B cell (primary cell): ENCODE data around the gene OS9. TPM values are rescaled to one million over a fixed set of nuclear protein-coding genes. Genes with fewer than 3 reads are reported as not detected.

Source experiments
- ATAC-seq: fragments of 200-7000 bp; cut with Tn5 transposase; one replicate; pipeline ENCODE4 v1.10.0; 2021; ENCODE audit warnings: low read depth, mild to moderate bottlenecking, moderate number of reproducible peaks, moderate library complexity
- CTCF ChIA-PET: fragments of 350-600 bp; sonication (Branson Sonifier 250); formaldehyde crosslinking; loops from one replicate; lab custom pipeline; 2021; ENCODE audit warnings: antibody characterized with exemption, inconsistent platforms; lab: Charles Lee
- POLR2A ChIA-PET: fragments of 350-600 bp; sonication (Branson Sonifier 250); formaldehyde crosslinking; loops from one replicate; lab custom pipeline; 2021; ENCODE audit warnings: antibody characterized with exemption; lab: Charles Lee
- DNase-seq: peaks from one replicate; pipeline ENCODE4 v3.0.0; 2013
- H2AFZ ChIP-seq: 2 replicates; pipeline ENCODE4 v1.6.1; 2012; ENCODE audit warnings: mild to moderate bottlenecking, low read depth, low read length; ENCODE audit not compliant: insufficient read depth, poor library complexity, severe bottlenecking
- H3K27ac ChIP-seq, 2 donors: 1 replicate in 1 of 2; 2 replicates in 1 of 2; pipeline ENCODE4 v1.5.1; 2012 to 2013; ENCODE audit warnings: low read length in 2 of 2, mild to moderate bottlenecking in 2 of 2, moderate library complexity in 1 of 2
- H3K27me3 ChIP-seq, 4 experiments: fragments of 200-600 bp in 1 of 4; sonication (generic) in 1 of 4; replicated peaks in 1 of 4; 1 replicate in 2 of 4; 2 replicates in 2 of 4; pipeline versions ENCODE4 v1.6.1 to v1.7.0; 2013 to 2016; ENCODE audit warnings: low read length in 3 of 4, mild to moderate bottlenecking in 2 of 4, mixed read lengths in 1 of 4, moderate library complexity in 1 of 4; ENCODE audit not compliant: insufficient read depth in 4 of 4, control insufficient read depth in 3 of 4; ENCODE audit errors: control extremely low read depth in 1 of 4
- H3K36me3 ChIP-seq, 2 experiments: replicated peaks in 1 of 2; 1 replicate in 1 of 2; 2 replicates in 1 of 2; pipeline versions ENCODE4 v1.6.1 to v1.7.1; 2013; ENCODE audit warnings: low read length in 1 of 2; ENCODE audit not compliant: insufficient read depth in 2 of 2, control insufficient read depth in 1 of 2; ENCODE audit errors: control extremely low read depth in 1 of 2, extremely low read depth in 1 of 2
- H3K4me1 ChIP-seq, 2 donors: fragments of 200-600 bp in 1 of 2; sonication (generic) in 1 of 2; 1 replicate in 1 of 2; 2 replicates in 1 of 2; pipeline versions ENCODE4 v1.5.1 to v1.6.1; 2013 to 2017; ENCODE audit warnings: low read length in 2 of 2; ENCODE audit not compliant: control insufficient read depth in 2 of 2, insufficient read depth in 2 of 2
- H3K4me2 ChIP-seq: replicated peaks from 2 replicates; pipeline ENCODE3; 2012; ENCODE audit warnings: mild to moderate bottlenecking, low read depth, low read length; ENCODE audit not compliant: poor library complexity, severe bottlenecking
- H3K4me3 ChIP-seq, 5 experiments: fragments of 200-600 bp in 1 of 5; sonication (generic) in 1 of 5; 1 replicate in 3 of 5; 2 replicates in 2 of 5; pipeline versions ENCODE4 v1.5.1 to v1.7.0; 2011 to 2016; ENCODE audit warnings: low read length in 4 of 5, mild to moderate bottlenecking in 4 of 5, low read depth in 2 of 5, control low read depth in 1 of 5, moderate library complexity in 1 of 5; ENCODE audit not compliant: insufficient read depth in 1 of 5; ENCODE audit errors: control extremely low read depth in 1 of 5, extremely low read depth in 1 of 5
- H3K79me2 ChIP-seq: fragments of 200-600 bp; sonication (generic); one replicate; pipeline ENCODE4 v1.6.0; 2016; ENCODE audit warnings: low read length; ENCODE audit not compliant: control insufficient read depth, insufficient read depth
- H3K9ac ChIP-seq: fragments of 200-600 bp; sonication (generic); 2 replicates; pipeline ENCODE4 v1.6.1; 2017; ENCODE audit warnings: mild to moderate bottlenecking, low read length, moderate library complexity
- H3K9me3 ChIP-seq, 3 donors: one replicate each; pipeline versions ENCODE4 v1.6.1 to v1.7.1; 2013; ENCODE audit warnings: low read length in 2 of 3; ENCODE audit not compliant: control insufficient read depth in 2 of 3, insufficient read depth in 1 of 3; ENCODE audit errors: control extremely low read depth in 1 of 3
- H4K20me1 ChIP-seq: 2 replicates; pipeline ENCODE4 v1.6.0; 2012; ENCODE audit warnings: mild to moderate bottlenecking, low read length; ENCODE audit not compliant: insufficient read depth, control insufficient read depth, poor library complexity, severe bottlenecking
- H3K27ac Mint-ChIP-seq: one replicate; pipeline ENCODE4 v1.8.0; 2021; ENCODE audit warnings: mixed read lengths
- H3K27me3 Mint-ChIP-seq: one replicate; pipeline ENCODE4 v1.8.0; 2021; ENCODE audit warnings: mixed read lengths
- H3K4me1 Mint-ChIP-seq: one replicate; pipeline ENCODE4 v1.8.0; 2021; ENCODE audit warnings: mixed read lengths
- H3K4me3 Mint-ChIP-seq: one replicate; pipeline ENCODE4 v1.8.0; 2021; ENCODE audit warnings: mixed read lengths
- H3K9me3 Mint-ChIP-seq: one replicate; pipeline ENCODE4 v1.8.0; 2022; ENCODE audit warnings: mixed read lengths; ENCODE audit not compliant: insufficient read depth
- EZH2 ChIP-seq: IDR thresholded peaks from 2 replicates; pipeline ENCODE4 v1.6.1; 2012; ENCODE audit warnings: borderline replicate concordance, low read depth, mild to moderate bottlenecking, moderate library complexity, low read length; ENCODE audit not compliant: insufficient read depth, poor library complexity, severe bottlenecking
- WGBS: methylation state at CpG from one replicate; pipeline ENCODE4 v1.1.5; 2013; ENCODE audit warnings: missing lambda C conversion rate; ENCODE audit not compliant: insufficient coverage; 5-methylcytosine and 5-hydroxymethylcytosine counted together
- intact Hi-C: fragments of 100-400 bp; cut with micrococcal nuclease; formaldehyde crosslinking; loops from one replicate; pipeline ENCODE4 v1.10.0; 2022
- polyA plus RNA-seq: library from polyadenylated mRNA; depleted of rRNA; stranded (reverse); fragments of >200 nt; gene quantifications from 2 replicates; pipeline ENCODE4 v1.2.3, GENCODE V29; 2012
- total RNA-seq, 2 donors: library from RNA; stranded (reverse); fragments of 120-200 nt in 1 of 2; gene quantifications; 1 replicate in 1 of 2; 2 replicates in 1 of 2; pipeline versions ENCODE4 v1.2.3 to v1.2.4, GENCODE V29; 2013 to 2022
- TF ChIP-seq, protein P1 (sequence below): fragments of 200-600 bp; IDR thresholded peaks from one replicate; pipeline ENCODE4 v1.8.0; 2022; ENCODE audit warnings: antibody characterized with exemption, mild to moderate bottlenecking

The OS9 gene
- total and polyA plus RNA-seq, 2 donors (not counting 1 experiment from before 2014, with no cell fraction given), result 182 to 234 TPM

DNA sequence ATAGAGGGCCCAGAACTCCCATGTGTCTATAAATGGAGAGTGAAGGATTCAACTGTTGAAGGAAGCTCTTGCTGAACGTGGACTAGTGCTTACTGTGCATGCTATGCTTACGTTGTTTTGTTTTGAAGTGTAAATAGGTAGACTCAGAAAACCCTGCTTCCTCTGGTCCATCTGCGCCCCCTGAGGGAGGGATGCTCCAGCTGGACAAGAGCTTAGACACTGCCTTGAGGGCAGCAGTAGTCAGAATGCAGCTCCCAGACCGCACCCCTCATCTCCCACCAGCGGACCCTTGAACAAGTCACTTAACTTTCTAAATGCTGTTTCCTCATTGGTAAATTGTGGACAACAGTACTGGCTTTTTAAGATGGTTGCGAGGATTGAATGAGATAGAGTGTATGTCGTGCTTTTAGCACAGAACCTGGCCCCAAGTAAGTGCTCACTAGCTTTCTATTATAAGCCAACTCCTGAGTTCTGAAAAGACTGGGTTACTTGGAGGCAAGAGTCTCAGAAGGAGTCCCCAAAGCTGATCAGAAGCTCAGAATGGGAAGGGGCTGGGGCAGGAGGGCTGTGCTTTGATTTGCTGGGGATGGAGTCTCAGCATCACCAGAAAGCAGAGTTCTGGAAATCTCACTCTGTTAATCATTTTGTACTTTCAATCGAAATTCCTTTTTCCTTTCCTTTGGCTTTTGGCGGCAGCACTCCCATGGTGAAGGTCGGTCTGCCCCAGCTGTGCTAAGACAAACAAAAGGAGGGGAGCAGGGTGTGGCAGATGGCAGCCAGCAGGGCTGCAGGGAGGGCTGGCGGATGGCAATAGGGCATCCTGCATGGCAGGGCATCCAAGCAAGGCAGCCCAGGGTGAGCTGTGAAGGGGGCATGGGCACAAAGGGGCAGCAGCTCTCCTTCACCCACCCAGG is 29.0 kb downstream of the OS9 start:
- H3K36me3 ChIP-seq, result peaks cover 0 to 58% of the 10 kb centered on the region in 2 experiments
- H3K27ac ChIP-seq, result no peak overlapping the region
- no peak overlapping the region for H3K4me3 ChIP-seq
- H3K9ac ChIP-seq, result no peak overlapping the region
- no peaks in the 10 kb centered on the region for H3K79me2 ChIP-seq
- H3K4me2 ChIP-seq, result no peak overlapping the region
- ATAC-seq (no peak), DNase-seq (no peak)
- 88% methylated on average over 4 of the region's 11 CpGs for WGBS
- peaks cover 11% of the 10 kb centered on the region for H4K20me1 ChIP-seq
- Mint-ChIP-seq H3K27me3 (no peaks in the 10 kb centered on the region), H3K9me3 (no peaks in the 10 kb centered on the region), H3K4me3 (no peak overlapping the region), H3K4me1 (peaks cover 16% of the 10 kb centered on the region), H3K27ac (peak overlapping the region; percentile 20)
- no peak overlapping the region for H2AFZ ChIP-seq
- ChIA-PET POLR2A (interaction anchor here (0.6 kb wide), 1 partner anchor 1710 kb away, joined by 5 read pairs; no protein-coding TSS in a partner anchor), CTCF (interaction anchor here (0.5 kb wide), 1 partner anchor 34 kb away, joined by 4 read pairs; no protein-coding TSS in a partner anchor)
- peaks cover 0 to 7% (median 0%) of the 10 kb centered on the region in 3 donors for H3K9me3 ChIP-seq
- intact Hi-C loops, result no loop called here
- TF ChIP-seq, protein P1, sequence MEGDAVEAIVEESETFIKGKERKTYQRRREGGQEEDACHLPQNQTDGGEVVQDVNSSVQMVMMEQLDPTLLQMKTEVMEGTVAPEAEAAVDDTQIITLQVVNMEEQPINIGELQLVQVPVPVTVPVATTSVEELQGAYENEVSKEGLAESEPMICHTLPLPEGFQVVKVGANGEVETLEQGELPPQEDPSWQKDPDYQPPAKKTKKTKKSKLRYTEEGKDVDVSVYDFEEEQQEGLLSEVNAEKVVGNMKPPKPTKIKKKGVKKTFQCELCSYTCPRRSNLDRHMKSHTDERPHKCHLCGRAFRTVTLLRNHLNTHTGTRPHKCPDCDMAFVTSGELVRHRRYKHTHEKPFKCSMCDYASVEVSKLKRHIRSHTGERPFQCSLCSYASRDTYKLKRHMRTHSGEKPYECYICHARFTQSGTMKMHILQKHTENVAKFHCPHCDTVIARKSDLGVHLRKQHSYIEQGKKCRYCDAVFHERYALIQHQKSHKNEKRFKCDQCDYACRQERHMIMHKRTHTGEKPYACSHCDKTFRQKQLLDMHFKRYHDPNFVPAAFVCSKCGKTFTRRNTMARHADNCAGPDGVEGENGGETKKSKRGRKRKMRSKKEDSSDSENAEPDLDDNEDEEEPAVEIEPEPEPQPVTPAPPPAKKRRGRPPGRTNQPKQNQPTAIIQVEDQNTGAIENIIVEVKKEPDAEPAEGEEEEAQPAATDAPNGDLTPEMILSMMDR, result no peak
- TF ChIP-seq EZH2, result no peak
- H3K27me3 ChIP-seq, result no peaks in the 10 kb centered on the region
- H3K4me1 ChIP-seq, result peaks cover 8 to 16% of the 10 kb centered on the region in 2 donors

DNA sequence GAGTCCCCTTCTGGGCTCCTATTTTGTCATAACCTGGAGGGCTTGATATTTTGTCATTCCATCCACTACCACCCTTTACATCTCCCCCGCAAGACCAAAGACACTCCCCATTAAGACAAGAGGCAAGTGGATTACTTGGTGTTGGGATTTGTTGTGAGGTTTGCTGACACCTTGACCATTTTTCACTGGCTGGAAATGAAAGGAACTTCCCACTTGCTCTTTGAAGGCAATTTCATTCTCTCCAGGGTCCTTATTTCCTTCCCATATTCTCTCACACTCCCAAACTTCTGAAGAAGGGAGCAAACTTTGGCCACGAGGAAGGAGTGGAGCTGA is 29.7 kb downstream of the OS9 start:
- POLR2A ChIA-PET, result no interaction called here
- Histone ChIP-seq H3K79me2 (no peaks in the 10 kb centered on the region), H3K36me3 (peaks cover 0 to 58% of the 10 kb centered on the region in 2 experiments), H4K20me1 (peaks cover 7% of the 10 kb centered on the region), H3K4me2 (no peak overlapping the region), H3K4me1 (peaks cover 8 to 16% of the 10 kb centered on the region in 2 donors), H3K9ac (no peak overlapping the region), H3K4me3 (no peak overlapping the region), H3K27me3 (no peaks in the 10 kb centered on the region), H3K27ac (no peak overlapping the region), H3K9me3 (peaks cover 0 to 7% (median 0%) of the 10 kb centered on the region in 3 donors), H2AFZ (no peak overlapping the region)
- no peak for TF ChIP-seq EZH2
- TF ChIP-seq, protein P1, result no peak
- peaks cover 16% of the 10 kb centered on the region for H3K4me1 Mint-ChIP-seq
- no peaks in the 10 kb centered on the region for H3K27me3 Mint-ChIP-seq
- intact Hi-C loops, result no loop called here
- no peak for ATAC-seq
- no CpG with 5 or more reads among the region's 2 CpGs for WGBS
- DNase-seq, result no peak
- no peak overlapping the region for H3K27ac Mint-ChIP-seq
- CTCF ChIA-PET, result interaction anchor here (0.5 kb wide), 1 partner anchor 33 kb away, joined by 4 read pairs; no protein-coding TSS in a partner anchor
- H3K4me3 Mint-ChIP-seq, result no peak overlapping the region
- no peaks in the 10 kb centered on the region for H3K9me3 Mint-ChIP-seq
